ENCODE results near the gene FGF11.

The FGF11 gene

GRCh38 chr17:7426896-7427489 lies 12.3 kb upstream of the FGF11 start:
- no peak overlapping the region for H3K27ac ChIP-seq
- DNase-seq (ENCODE audit: low read depth, low spot score), result no peak

DNA sequence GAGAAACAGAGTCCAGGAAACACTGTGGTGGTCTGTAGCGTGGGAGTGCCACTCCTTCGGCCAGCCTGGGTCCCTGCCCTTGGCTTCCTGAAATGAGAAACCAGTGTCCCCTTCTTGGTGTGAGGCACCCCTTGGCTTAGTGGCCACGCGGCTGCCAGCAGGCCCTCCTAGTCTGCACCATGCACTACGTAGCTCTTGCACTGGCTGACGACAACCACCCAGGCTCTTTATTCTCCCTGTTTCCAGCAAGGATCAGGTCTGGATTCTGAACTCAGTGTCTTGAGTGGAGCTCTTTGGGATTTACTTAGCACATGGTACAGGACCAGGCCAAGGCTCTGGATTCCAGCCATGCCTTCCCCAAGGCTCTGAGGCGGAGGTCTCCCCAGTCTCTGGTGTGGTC lies 11.8 kb upstream of the FGF11 start:
- DNase-seq (ENCODE audit: low read depth, low spot score), result no peak
- H3K27ac ChIP-seq, result no peak overlapping the region

DNA sequence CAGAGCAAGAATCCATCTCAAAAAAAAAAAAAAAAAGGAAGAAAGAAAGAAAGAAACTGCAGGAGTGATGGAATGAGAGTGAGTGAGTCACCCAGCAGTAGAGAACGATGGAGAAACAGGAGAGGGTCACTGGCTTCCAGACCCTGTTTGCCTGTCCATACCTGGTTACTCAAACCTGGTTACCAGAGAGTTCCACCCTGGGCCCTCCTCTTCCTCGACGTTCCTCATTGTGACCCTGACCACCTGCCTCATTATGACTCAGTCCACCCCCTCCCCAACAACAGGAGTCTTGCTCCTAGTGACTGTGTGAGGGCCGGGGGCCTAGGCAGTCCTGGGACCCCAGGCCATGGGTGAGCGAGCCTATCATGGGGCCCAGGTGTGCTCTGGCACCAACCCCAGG lies 10.8 kb upstream of the FGF11 start, which contains the start of gene SPEM3:
TSS of gene SPEM3 (plus strand) at position 301 of the 400 bp plus-strand sequence. CDS start at position 347, 46 bp downstream.
- H3K27ac ChIP-seq, result no peak within 1 kb of the TSS
- DNase-seq (ENCODE audit: low read depth, low spot score), result no peak

DNA sequence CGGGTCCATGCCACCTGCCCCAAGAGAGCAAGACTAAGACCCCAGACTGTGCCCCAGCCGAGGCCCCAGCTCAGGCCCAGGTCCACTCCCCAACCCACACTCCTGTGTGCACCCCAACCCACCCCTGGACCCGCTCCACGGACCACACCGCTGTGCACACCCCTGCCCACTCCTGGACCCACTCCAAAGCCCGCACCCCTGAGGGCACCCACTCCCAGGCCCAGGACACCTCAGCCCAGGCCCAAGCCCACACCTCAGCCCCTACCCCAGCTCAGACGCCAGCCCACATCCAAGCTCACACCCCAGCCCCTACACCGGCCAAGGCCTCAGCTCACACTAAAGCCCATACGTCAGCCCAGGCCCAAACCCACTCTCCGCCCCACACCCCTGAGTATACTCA lies 9.6 kb upstream of the FGF11 start:
- DNase-seq (ENCODE audit: low read depth, low spot score), result no peak
- H3K27ac ChIP-seq, result no peak overlapping the region

GRCh38 chr17:7431231-7431630 lies 8.1 kb upstream of the FGF11 start:
- no peak for DNase-seq (ENCODE audit: low read depth, low spot score)

GRCh38 chr17:7432296-7432695 lies 7.0 kb upstream of the FGF11 start:
- DNase-seq (ENCODE audit: low read depth, low spot score), result no peak
- no peak overlapping the region for H3K27ac ChIP-seq

More at GRCh38 chr17:7431231-7431630, 8.1 kb upstream of the FGF11 start:
- no peak overlapping the region for H3K27ac ChIP-seq

GRCh38 chr17:7435676-7436555 lies 3.4 kb upstream of the FGF11 start:
- H3K27ac ChIP-seq, result peak overlapping the region; percentile 89
- no peak for DNase-seq (ENCODE audit: low read depth, low spot score)

DNA sequence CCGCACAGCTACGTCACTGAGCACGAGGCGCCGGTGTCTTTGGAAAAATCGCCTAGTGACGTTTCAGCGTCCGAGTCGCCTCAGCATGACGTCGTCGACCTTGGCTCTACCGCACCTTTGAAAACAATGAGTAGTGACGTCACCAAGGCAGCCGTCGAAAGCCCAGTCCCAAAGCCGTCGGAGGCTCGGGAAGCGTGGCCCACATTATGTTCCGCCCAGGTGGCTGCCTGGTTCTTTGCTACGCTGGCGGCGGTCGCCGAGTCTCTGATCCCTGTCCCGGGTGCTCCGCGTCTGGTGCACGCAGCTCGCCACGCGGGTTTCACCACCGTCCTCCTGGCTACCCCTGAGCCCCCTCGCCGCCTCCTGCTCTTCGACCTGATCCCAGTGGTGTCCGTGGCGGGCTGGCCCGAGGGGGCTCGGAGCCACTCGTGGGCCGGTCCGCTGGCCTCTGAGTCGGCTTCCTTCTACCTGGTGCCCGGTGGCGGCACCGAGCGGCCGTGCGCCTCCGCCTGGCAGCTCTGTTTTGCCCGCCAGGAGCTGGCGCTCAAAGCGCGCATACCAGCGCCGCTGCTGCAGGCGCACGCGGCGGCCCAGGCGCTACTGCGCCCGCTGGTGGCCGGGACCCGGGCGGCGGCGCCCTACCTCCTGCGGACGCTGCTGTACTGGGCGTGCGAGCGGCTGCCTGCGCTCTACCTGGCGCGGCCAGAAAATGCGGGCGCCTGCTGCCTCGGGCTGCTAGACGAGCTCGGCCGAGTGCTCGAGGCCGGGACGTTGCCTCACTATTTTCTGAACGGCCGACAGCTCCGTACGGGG lies 2.5 kb upstream of the FGF11 start:
- DNase-seq (ENCODE audit: low read depth, low spot score), result peak; percentile 72
- H3K27ac ChIP-seq, result peak overlapping the region; percentile 89

- no peak for DNase-seq (ENCODE audit: low read depth, low spot score)
- peak overlapping the region; percentile 89 for H3K27ac ChIP-seq
These were observed 1.9 kb upstream of the FGF11 start for GRCh38 chr17:7437369-7437863.

DNA sequence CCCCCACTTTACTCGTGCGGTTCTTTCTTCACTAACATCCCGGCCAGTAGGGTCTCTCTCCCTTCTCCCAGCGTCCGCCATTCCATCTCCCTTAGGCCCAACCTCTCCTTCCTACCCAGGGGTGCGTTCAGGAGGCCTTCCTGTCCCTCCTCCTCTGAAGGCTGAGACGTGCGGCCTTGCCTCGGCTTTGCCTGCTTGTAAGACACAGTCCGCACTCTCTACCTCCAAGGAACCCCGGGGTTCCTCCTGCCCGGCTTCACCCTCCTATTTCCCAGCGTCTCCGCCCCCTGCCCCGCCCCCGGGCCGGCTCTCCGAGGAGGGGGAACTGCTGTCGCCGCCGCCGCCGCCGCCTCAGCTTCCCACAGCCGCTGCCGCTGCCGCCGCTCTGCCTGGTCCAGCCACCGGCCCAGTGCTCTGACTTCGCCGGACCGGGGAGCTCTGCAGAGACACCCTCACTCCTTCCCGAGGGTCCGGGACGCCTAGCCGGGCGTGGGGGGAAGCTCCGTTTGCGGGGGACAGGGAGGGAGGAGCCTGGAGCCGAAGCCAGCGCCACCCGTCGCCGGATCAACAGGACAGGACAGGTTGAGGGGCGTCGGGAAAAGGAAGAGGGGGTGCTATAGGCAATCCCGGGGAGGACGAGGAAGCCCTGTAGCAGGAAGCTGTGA lies 1.2 kb upstream of the FGF11 start:
- H3K27ac ChIP-seq, result peak overlapping the region; percentile 89
- DNase-seq (ENCODE audit: low read depth, low spot score), result no peak

DNA sequence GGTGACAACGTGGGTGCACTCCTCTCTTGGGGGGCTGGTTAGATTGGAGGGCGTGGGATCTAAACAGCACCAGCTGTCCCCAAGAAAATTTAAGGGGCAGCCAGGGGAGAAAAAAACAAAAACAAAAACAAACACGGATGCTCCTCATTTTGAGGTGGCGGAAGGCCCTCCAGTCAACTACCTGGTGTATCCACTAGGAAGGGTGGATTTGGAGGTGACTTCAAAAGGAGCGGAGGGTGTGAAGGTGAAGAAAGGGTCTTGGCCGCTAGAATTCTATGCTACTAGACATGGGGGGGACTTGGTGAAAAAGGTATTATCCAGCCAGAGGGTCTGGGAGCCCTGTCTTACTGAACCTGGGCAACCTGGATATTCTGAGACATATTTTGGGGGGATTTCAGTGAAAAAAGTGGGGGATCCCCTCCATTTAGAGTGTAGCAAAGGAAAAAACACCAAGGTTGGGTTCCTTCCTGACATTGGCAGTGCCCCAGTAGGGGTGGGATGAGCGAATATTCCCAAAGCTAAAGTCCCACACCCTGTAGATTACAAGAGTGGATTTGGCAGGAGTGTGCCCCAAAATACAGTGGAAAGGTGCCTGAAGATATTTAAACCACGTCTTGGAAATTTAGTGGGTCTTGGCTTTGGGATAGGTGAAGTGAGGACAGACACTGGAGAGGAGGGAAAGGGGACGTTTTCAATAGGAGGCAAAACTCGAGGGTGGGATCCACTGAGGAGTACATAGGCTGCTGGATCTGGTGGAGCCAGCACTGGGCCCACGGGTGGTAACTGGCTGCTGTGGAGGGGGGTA lies 454 bp upstream of the FGF11 start:
- H3K27ac ChIP-seq, result peak overlapping the region; percentile 89
- DNase-seq (ENCODE audit: low read depth, low spot score), result no peak

DNA sequence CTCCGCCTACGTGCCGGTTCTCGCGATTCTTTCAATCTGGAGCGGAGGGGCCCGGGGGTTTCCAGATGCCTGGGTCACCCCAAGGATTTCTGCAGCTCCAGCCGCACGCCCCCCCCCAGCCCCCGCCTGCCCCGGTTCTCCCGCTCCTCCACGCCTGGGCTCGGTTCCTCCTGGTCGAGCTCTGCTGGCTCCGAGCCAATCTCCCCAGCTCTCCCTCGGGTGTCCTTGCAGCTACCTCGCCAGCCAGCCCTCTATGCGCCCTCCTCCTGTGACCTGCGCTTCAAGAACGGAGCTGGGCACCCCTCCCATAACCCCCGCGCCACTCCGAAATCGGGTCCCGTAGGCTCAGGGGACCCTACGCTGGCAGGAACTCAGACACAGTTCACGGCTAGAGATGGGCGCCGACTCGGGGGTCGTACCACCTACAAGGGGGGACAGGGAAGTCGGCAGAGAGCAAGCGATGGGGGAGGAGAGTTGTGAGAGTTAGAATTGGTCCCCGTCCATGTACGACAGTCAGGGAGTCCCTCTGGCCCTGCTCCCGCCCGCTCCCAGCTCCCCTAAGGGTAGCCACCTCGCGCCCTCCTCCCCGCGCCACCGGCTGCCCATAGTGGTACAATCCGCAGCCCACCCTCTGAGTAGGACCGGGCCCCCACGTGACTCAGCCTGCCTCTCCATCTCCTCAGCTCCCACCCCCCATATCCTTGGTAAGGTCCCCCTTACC lies 961 bp downstream of the FGF11 start:
- peak overlapping the region; percentile 89 for H3K27ac ChIP-seq
- DNase-seq (ENCODE audit: low read depth, low spot score), result no peak

- H3K27ac ChIP-seq, result peak overlapping the region; percentile 89
- no peak for DNase-seq (ENCODE audit: low read depth, low spot score)
These were observed 1.5 kb downstream of the FGF11 start for GRCh38 chr17:7440834-7441195.

GRCh38 chr17:7441266-7441665 lies 2.0 kb downstream of the FGF11 start:
- no peak overlapping the region for H3K27ac ChIP-seq
- no peak for DNase-seq (ENCODE audit: low read depth, low spot score)

DNA sequence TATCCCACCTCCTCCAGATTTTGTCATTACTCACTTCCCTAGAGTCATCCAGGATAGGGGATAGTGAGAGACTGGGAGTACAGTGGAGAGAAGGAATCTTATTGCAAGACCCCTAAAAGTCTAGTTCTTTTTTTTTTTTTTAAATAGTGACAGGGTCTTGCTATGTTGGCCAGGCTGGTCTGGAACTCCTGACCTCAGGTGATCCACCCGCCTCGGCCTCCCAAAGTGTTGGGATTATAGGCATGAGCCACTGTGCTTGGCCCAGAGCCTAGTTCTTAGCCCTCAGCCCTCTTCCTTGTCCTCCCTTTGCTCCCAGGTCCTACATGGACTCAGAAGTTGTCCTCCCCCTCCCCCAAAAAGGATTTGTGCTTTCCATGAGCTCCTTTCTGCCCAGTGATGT lies 2.8 kb downstream of the FGF11 start:
- no peak for DNase-seq (ENCODE audit: low read depth, low spot score)

GRCh38 chr17:7443499-7444485 lies 4.5 kb downstream of the FGF11 start:
- DNase-seq (ENCODE audit: low read depth, low spot score), result peak; percentile 72
- peak overlapping the region; percentile 94 for H3K27ac ChIP-seq

More for the DNA sequence above, 2.8 kb downstream of the FGF11 start:
- H3K27ac ChIP-seq, result peak overlapping the region; percentile 94
